LNCAP (cell line): Measurements from ENCODE around the gene GZF1.

Source experiments
- TF ChIP-seq, protein P1 (sequence below): fragments of 450-650 bp; IDR thresholded peaks from 2 replicates; pipeline ENCODE4 v1.5.1; 2017; ENCODE audit warnings: mild to moderate bottlenecking

GZF1 gene

DNA sequence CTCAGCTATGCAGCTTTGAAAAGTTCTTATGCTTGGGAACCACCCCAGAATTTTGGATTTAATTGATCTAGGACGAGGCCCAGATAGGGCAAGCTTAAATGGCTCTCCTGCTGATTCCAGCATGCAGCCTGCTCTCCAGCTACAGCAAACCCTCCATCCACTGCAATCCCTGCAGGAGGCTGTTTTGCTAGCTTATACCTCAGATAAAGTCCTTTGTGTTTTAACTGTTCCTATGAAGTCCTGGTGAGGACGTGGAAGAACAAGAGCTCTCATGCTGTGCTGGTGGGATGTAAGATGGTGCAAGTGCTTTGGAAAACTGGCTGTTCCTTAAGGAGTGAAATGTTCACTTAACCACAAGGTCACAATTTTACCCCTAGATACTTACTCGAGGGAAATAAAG lies 36.9 kb upstream of the GZF1 start:
- TF ChIP-seq, protein P1, sequence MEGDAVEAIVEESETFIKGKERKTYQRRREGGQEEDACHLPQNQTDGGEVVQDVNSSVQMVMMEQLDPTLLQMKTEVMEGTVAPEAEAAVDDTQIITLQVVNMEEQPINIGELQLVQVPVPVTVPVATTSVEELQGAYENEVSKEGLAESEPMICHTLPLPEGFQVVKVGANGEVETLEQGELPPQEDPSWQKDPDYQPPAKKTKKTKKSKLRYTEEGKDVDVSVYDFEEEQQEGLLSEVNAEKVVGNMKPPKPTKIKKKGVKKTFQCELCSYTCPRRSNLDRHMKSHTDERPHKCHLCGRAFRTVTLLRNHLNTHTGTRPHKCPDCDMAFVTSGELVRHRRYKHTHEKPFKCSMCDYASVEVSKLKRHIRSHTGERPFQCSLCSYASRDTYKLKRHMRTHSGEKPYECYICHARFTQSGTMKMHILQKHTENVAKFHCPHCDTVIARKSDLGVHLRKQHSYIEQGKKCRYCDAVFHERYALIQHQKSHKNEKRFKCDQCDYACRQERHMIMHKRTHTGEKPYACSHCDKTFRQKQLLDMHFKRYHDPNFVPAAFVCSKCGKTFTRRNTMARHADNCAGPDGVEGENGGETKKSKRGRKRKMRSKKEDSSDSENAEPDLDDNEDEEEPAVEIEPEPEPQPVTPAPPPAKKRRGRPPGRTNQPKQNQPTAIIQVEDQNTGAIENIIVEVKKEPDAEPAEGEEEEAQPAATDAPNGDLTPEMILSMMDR, result no peak

GRCh38 chr20:23326774-23327173 lies 35.2 kb upstream of the GZF1 start:
- TF ChIP-seq, protein P1, result no peak

- TF ChIP-seq, protein P1, result no peak
These were observed 34.2 kb upstream of the GZF1 start for GRCh38 chr20:23327617-23328333.

DNA sequence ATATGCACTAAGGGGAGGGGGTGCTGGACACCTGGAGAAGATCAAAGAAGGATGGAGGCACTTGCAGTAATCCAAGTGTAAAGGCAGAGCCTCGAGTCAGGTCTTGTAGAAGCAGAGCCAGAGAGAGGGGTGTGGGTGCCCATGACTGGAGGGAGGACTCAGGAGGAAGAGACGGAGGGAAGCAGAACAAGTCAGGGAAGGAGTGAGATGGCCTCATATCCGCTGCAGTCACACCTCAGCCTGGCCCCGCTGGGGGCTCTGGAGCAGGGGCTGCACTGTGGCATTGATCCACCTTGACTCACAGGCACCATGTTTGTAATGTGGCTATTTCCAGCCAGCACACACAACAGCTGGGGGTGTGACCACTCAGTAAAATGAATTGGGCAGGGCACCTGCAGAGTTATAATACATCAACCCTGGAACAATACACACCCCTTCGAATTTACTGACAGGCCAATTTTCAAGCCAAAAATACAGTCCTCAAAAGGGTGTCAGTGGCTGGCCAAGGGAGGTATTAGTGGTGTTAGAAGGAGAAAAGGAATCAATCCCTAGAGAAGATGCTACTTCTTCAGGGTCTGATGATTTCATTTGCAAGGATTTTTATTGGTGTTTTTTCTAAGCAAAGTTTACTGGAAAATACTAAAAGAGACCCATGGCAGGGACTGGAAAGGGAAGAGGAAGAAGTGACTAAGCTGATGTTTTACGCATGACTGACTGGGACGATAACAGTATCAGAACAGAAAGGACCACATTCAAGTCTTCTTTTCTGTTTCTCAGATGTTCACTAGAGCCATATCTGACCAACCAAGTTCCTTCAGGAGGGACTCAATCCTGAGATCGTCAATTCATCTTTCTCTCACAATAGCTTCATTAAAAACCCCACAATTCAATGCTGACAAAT lies 30.3 kb upstream of the GZF1 start:
- TF ChIP-seq, protein P1, result no peak

DNA sequence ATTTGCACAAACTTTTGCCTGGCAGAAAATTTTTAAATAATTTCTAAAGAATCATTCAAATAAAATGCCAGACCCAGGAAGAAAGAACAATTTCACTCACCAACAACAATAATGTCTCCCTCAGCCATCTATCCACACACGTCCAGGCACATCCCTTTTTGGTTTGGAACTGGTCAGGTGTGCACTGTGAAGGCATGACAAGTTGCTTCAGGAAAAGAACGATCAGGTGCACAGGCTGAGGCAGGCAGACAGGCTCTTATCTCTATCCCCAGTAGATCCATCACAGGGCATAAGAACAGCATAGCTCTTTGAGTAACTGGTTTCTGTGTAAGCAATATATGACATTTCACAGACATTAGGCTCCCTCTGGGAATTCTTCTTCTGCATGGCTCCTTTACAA lies 29.5 kb upstream of the GZF1 start:
- TF ChIP-seq, protein P1, result no peak

DNA sequence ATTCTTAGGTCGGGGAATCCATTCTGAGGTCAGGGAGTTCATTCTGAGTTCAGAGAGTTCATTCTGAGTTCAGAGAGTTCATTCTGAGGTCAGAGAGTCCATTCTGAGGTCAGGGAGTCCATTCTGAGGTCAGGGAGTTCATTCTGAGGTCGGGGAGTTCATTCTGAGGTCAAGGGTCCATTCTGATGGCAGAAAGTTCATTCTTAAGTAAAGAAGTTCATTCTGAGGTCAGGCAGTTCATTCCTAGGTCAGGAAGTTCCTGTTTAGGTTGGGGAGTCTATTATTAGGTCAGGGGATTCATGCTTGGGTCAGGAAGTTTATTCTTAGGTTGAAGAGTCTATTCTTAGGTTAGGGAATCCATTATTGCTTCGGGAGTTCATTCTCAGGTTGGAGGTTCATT lies 27.9 kb upstream of the GZF1 start:
- TF ChIP-seq, protein P1, result no peak

GRCh38 chr20:23335521-23335920 lies 26.5 kb upstream of the GZF1 start:
- TF ChIP-seq, protein P1, result no peak
